Activated CD8-positive, alpha-beta memory T cell treated with anti-CD3 and anti-CD28 coated beads, Interleukin-2, amount 50 U/mL, for 24 hours (primary cell): ENCODE measurements around the gene FAM174C.
"Not testable (repeated sequence)": the region's sequence is repeated elsewhere in the genome, so short reads cannot be mapped to it uniquely, and the experiment has no call there.

Source experiments
- DNase-seq: peaks from one replicate; pipeline ENCODE4 v3.0.0-alpha.2; 2020; ENCODE audit errors: extremely low read depth

FAM174C gene

DNA sequence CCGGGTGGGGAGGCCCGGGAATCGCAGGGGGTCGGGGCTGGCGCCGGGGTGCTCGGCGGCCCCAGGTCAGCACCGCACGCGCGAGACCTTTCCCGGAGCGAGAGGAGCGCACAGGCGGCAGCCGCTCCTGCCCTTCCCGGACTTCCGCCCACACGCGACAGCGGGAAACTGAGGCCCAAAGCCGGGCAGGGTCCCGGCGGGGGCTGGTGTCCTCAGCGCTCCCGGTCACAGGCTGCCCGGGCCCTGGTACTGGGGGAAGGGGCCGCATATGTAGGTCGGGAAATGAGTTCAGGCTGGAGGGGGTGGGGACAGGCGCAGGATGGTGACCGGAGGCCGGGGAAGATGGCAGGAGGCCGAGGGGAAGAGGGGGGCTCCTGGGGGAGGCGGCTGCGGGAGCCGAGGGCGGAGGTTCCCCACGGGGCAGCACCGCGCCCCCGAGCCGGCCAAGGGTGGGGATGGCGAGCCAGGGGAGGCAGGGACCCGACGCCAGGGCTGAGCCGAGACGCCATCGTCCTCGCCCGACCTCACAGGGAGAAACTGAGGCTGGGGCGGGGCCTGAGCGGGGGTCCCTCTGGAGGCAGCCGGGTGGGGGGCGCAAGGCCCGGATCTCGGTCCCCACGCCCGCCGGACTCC lies 38.2 kb upstream of the FAM174C start:
- DNase-seq, result no peak

GRCh38 chr19:1237754-1238368 lies 37.5 kb upstream of the FAM174C start, which contains the start of gene CBARP:
Gene CBARP, minus strand, starts transcription at chr19:1238005. Its CDS starts 1,905 bp downstream, at chr19:1236100.
- no peak for DNase-seq

DNA sequence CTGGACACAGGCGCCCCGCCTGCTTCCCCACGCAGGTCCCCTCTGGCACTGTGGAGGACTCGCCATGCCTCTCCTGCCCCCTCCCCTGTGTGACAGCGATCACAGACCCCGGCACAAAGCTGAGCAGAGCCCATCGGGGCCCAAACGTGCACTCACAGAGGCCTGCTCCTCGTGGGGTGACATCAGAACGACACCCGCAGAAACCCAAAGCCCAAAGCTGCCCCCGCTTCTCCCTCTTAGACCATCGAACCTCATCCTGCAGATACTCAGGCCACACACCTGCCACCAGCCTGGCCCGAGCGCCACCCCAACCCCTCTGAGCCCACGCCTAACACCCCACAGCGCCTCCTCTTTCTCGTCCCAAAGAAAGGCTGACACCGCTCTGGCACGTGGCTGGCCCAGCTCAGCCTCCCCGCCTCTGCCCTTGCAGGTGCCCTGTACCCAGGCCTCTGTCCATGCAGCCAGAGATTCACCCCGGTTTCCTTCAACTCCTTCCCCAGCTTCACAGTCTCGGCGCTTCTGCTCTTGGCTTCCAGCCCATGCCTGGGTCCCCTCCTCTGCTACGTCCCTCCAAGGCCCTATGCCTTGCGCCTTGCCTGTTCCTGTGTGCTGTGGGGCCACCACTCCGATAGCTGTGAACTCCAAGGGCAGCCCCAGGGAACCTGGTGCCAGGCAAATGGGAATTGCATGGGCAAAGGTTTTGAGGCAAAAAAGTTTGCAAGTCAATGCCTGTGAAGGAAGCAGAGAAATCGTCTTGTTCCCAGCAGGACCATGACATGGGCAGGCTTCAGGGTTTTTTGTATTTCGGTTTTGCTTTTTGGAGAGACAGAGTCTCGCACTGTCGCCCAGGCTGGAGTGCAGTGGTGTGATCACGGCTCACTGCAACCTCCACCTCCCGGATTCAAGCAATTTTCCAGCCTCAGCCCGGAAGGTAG lies 36.7 kb upstream of the FAM174C start:
- no peak for DNase-seq

GRCh38 chr19:1239420-1239795 lies 35.9 kb upstream of the FAM174C start:
- no peak for DNase-seq

- peak; percentile 69 for DNase-seq
Measured at GRCh38 chr19:1239796-1240737, 35.3 kb upstream of the FAM174C start.

- DNase-seq, result no peak
Measured at GRCh38 chr19:1240925-1241324, 34.4 kb upstream of the FAM174C start.

DNA sequence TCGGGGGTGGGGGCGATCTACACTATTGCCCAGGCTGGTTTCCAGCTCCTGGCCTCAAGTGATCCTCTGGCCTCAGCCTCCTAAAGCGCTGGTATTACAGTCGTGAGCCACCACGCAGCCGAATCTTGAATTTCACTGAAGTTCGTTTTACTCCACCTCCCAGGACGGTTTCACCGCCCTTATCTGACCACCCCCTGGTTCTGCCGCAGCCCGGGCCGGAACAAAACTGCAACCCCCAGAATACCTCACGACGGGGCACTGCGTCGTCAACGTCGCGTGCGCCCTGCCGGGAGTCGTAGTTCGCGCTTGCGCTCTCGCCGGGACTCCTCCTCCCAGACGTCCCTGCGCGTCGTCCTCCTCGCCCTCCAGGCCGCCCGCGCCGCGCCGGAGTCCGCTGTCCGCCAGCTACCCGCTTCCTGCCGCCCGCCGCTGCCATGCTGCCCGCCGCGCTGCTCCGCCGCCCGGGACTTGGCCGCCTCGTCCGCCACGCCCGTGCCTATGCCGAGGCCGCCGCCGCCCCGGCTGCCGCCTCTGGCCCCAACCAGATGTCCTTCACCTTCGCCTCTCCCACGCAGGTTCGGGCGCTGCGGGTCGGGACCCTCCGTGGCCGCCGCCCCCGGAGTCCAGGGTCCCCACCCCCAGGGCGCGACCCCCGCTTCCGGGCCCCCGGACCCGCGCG lies 33.8 kb upstream of the FAM174C start, which contains the start of gene ATP5F1D:
Gene ATP5F1D, plus strand, starts transcription at position 335 of the 679 bp plus-strand sequence. Its CDS starts 100 bp downstream, at position 435.
- DNase-seq, result peak; percentile 82

GRCh38 chr19:1243768-1244692 lies 31.3 kb upstream of the FAM174C start:
- DNase-seq, result no peak

DNA sequence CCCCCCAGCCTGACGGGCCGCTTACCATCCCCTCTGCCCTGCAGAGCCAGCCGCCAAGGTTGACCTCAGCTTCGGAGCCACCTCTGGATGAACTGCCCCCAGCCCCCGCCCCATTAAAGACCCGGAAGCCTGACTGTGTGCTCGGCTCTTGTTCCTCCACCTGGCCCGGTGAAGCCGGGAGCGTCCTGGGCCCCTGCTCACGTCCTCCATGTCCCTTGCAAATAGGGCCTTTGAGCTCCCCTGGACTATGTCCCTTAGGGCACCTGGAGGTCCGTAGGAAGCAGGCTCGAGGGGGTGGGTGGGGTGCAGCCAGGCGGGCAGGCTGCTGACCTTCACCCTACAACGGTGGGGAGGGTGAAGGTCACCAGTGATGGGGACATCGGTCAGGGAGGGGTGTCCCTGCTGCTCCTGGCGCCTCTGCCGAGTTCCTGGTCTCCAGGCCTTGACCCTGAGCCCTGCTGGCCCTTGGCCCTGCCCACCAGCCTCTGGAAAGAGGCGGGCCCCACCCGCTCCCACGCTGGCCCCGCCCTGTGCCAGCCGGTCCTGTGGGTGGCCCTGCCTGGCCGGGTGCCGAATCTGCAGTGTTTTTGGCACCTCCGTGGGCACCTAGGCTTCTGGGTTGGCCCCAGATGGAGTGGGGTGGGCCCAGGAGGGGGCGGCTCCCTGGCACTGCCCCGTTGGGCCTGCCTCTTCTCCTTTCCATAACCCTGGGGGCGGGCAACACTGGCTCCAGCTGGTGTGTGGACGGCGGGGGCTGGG lies 30.5 kb upstream of the FAM174C start:
- no peak for DNase-seq

DNA sequence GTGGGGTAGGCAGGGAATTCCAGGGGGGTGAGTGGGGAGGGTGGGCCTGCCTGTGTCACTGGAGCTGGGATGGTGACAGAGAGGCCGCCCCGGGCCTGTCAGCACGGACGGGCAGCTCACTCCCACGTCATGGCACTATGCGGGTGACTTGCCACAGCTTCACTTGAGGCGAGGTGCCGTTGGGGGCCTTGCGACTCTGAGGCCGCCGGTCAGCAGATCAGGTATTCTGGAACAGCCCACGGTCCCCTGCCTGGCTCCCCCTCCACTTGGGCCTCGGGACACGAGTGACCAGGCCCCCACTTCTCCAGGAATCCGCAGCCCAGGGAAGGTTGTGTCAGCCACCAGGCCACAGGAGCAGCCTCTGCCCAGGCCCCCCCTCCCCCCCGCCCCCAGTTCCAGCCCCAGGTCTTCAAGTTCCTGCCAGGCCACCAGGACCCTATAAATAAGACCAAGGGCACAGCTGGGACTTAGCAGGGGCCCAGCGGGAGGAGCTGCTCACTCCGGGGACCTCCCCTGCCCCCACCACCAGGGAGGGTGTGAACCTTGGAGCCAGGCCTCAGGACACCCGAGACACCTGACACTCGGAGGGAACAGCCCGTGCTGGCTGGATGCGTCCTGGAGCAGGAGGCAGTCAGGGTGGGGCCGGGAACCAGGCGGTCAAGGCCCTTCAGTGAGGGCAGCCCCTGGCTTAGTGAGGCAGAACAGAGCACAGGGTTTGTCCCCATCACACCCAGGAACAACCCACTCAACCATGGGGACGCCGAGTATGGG lies 29.7 kb upstream of the FAM174C start:
- DNase-seq, result no peak

DNA sequence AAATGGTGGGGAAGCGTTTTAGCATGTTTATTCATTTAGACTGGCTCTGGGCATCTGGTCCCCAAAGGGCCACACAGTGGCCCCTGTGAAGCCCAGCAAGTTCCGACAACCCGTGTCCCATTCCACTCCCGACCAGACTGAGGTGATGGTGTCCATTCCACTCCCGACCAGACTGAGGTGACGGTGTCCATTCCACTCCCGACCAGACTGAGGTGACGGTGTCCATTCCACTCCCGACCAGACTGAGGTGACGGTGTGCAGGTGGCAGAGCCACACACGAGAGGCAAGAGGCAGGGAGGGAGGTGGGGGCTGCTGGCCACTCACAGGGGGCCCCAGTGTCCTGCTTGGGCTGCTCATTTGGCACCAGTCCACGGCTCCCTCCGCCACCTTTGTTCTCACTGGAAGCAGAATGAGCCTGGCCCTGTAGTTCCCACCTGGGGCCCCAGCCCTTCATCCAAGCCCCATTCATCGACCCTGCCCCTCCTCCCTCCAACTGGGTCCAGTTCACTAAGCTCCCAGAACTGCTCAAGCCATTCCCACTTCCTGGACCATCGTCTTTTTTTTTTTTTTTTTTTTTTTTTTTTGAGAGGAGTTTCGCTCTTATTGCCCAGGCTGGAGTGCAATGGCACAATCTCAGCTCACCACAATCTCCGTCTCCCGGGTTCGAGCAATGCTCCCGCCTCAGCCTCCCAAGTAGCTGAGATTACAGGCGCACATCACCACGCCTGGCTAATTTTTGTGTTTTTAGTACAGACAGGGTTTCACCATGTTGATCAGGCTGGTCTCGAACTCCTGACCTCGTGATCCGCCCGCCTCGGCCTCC lies 28.9 kb upstream of the FAM174C start:
- DNase-seq, result not testable (repeated sequence)

- DNase-seq, result no peak
Measured at GRCh38 chr19:1247748-1248138, 27.6 kb upstream of the FAM174C start.

GRCh38 chr19:1248139-1248785 lies 27.1 kb upstream of the FAM174C start, which contains the start of gene MIDN:
Gene MIDN, plus strand, starts transcription at chr19:1248583. Its CDS starts 1,714 bp downstream, at chr19:1250297.
- DNase-seq, result no peak

GRCh38 chr19:1248786-1249297 lies 26.5 kb upstream of the FAM174C start:
- DNase-seq, result no peak

DNA sequence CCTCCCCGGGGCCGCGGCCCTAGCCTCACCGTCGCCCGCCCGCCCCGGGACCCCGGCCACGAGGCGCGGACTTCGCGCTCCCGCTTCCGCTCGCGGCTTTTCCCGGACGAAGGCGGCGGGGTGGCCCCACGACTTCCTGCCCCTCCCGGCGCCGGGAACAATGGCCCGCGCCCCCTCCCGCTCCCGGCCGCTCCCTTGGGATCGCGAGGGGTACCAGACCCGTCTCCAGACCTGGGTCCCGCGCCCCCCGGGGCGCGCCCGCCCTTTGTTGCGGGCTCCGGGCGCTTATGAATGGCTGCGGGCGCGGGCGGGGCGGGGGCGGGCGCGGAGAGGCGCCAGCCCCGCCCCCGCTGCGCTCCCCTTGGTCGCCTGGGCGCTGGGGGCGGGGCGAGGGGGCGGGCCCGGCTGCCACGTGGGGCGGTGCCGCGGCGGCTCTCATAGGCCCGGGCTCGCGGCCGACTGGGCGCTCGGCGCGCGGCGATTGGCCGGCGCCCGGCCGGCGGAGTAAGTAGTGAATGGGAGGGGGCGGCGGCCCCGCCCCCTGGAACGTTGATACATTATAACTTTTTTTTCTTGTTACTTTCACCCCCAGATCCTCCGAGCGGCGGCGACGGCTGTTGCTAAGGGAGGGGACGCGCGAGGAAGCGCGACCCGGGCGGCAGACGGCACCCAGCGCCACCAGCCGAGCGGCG lies 25.9 kb upstream of the FAM174C start:
- peak; percentile 73 for DNase-seq

DNA sequence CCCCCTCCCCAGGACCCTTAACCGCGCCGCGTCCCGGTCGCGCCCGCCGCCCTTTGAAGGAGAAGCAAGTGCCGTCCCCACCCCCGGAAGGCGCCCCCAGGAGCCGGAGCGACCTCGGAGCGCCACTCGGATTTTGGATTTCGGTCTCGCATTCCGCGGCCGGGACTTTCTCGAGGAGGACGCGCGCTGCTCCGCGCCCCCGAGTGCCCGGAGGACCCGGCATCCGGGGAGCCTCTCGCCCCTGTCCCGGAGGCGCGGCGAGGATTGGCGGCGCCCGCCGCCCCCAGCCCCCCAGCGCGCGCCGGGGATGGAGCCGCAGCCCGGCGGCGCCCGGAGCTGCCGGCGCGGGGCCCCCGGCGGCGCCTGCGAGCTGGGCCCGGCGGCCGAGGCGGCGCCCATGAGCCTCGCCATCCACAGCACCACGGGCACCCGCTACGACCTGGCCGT lies 25.3 kb upstream of the FAM174C start:
- DNase-seq, result no peak
